ENCODE measurements around the gene FOLH1. TPM values are rescaled to one million over a fixed set of nuclear protein-coding genes. Genes with fewer than 3 reads are reported as not detected.
"Not testable (repeated sequence)": the region's sequence is repeated elsewhere in the genome, so short reads cannot be mapped to it uniquely, and the experiment has no call there.

Gene FOLH1
- total RNA-seq, 1 experiment from 2014 or later = not detected

GRCh38 chr11:49190287-49190686, 18.1 kb downstream of the FOLH1 start:
- intact Hi-C loops (cut with micrococcal nuclease); H3K9me3 ChIP-seq (ENCODE audit: control insufficient read depth in 1 of 2, insufficient read depth in 1 of 2, low read depth in 1 of 2, low read length in 2 of 2); H3K79me2 ChIP-seq (ENCODE audit: insufficient read depth, low read length); H4K20me1 ChIP-seq (ENCODE audit: insufficient read depth); BruUV-seq (replicated peaks); H3K9ac ChIP-seq (ENCODE audit: low read length); H3K4me1 ChIP-seq (ENCODE audit: control insufficient read depth in 1 of 2, insufficient read depth in 2 of 2, low read length in 2 of 2); H3K27me3 ChIP-seq (ENCODE audit: insufficient read depth, low read length); H3K36me3 ChIP-seq (ENCODE audit: control insufficient read depth in 1 of 2, insufficient read depth in 2 of 2, low read length in 2 of 2); ATAC-seq; DNase-seq (ENCODE audit: low read depth, low spot score); H2AFZ ChIP-seq (ENCODE audit: low read depth, low read length, poor library complexity, severe bottlenecking); CTCF ChIA-PET; H3K4me3 ChIP-seq (replicated peaks in 1 of 2; ENCODE audit: low read depth in 1 of 2, low read length in 2 of 2); RAD21 ChIA-PET (ENCODE audit: low non-redundant PET in 1 of 2, low total read pairs in 2 of 2, uncharacterized antibody in 2 of 2, unreplicated experiment in 2 of 2); H3K4me2 ChIP-seq (ENCODE audit: low read length); POLR2A ChIA-PET; H3K9me2 ChIP-seq (ENCODE audit: insufficient read depth); H3K27ac ChIP-seq (ENCODE audit: low read depth, low read length): not testable (repeated sequence)

GRCh38 chr11:49186225-49186624, 22.2 kb downstream of the FOLH1 start:
- H2AFZ ChIP-seq (ENCODE audit: low read depth, low read length, poor library complexity, severe bottlenecking); H3K4me3 ChIP-seq (replicated peaks in 1 of 2; ENCODE audit: low read depth in 1 of 2, low read length in 2 of 2); CTCF ChIA-PET; H4K20me1 ChIP-seq (ENCODE audit: insufficient read depth); H3K36me3 ChIP-seq (ENCODE audit: control insufficient read depth in 1 of 2, insufficient read depth in 2 of 2, low read length in 2 of 2); H3K9me3 ChIP-seq (ENCODE audit: control insufficient read depth in 1 of 2, insufficient read depth in 1 of 2, low read depth in 1 of 2, low read length in 2 of 2); POLR2A ChIA-PET; H3K27me3 ChIP-seq (ENCODE audit: insufficient read depth, low read length); H3K4me1 ChIP-seq (ENCODE audit: control insufficient read depth in 1 of 2, insufficient read depth in 2 of 2, low read length in 2 of 2); intact Hi-C loops (cut with micrococcal nuclease); ATAC-seq; H3K9ac ChIP-seq (ENCODE audit: low read length); H3K27ac ChIP-seq (ENCODE audit: low read depth, low read length); H3K9me2 ChIP-seq (ENCODE audit: insufficient read depth); BruUV-seq (replicated peaks); DNase-seq (ENCODE audit: low read depth, low spot score); H3K4me2 ChIP-seq (ENCODE audit: low read length); RAD21 ChIA-PET (ENCODE audit: low non-redundant PET in 1 of 2, low total read pairs in 2 of 2, uncharacterized antibody in 2 of 2, unreplicated experiment in 2 of 2); H3K79me2 ChIP-seq (ENCODE audit: insufficient read depth, low read length): not testable (repeated sequence)

GRCh38 chr11:49185597-49185996, 22.8 kb downstream of the FOLH1 start:
- H3K9me3 ChIP-seq (ENCODE audit: control insufficient read depth in 1 of 2, insufficient read depth in 1 of 2, low read depth in 1 of 2, low read length in 2 of 2); H3K4me1 ChIP-seq (ENCODE audit: control insufficient read depth in 1 of 2, insufficient read depth in 2 of 2, low read length in 2 of 2); H3K9ac ChIP-seq (ENCODE audit: low read length); DNase-seq (ENCODE audit: low read depth, low spot score); BruUV-seq (replicated peaks); intact Hi-C loops (cut with micrococcal nuclease); H2AFZ ChIP-seq (ENCODE audit: low read depth, low read length, poor library complexity, severe bottlenecking); H3K4me3 ChIP-seq (replicated peaks in 1 of 2; ENCODE audit: low read depth in 1 of 2, low read length in 2 of 2); ATAC-seq; H3K79me2 ChIP-seq (ENCODE audit: insufficient read depth, low read length); H4K20me1 ChIP-seq (ENCODE audit: insufficient read depth); H3K4me2 ChIP-seq (ENCODE audit: low read length); CTCF ChIA-PET; H3K9me2 ChIP-seq (ENCODE audit: insufficient read depth); POLR2A ChIA-PET; H3K27me3 ChIP-seq (ENCODE audit: insufficient read depth, low read length); H3K36me3 ChIP-seq (ENCODE audit: control insufficient read depth in 1 of 2, insufficient read depth in 2 of 2, low read length in 2 of 2); H3K27ac ChIP-seq (ENCODE audit: low read depth, low read length); RAD21 ChIA-PET (ENCODE audit: low non-redundant PET in 1 of 2, low total read pairs in 2 of 2, uncharacterized antibody in 2 of 2, unreplicated experiment in 2 of 2): not testable (repeated sequence)

GRCh38 chr11:49184756-49185155, 23.6 kb downstream of the FOLH1 start:
- CTCF ChIA-PET; ATAC-seq; H3K9me2 ChIP-seq (ENCODE audit: insufficient read depth); H3K27me3 ChIP-seq (ENCODE audit: insufficient read depth, low read length); H3K36me3 ChIP-seq (ENCODE audit: control insufficient read depth in 1 of 2, insufficient read depth in 2 of 2, low read length in 2 of 2); RAD21 ChIA-PET (ENCODE audit: low non-redundant PET in 1 of 2, low total read pairs in 2 of 2, uncharacterized antibody in 2 of 2, unreplicated experiment in 2 of 2); H3K4me3 ChIP-seq (replicated peaks in 1 of 2; ENCODE audit: low read depth in 1 of 2, low read length in 2 of 2); BruUV-seq (replicated peaks); H3K27ac ChIP-seq (ENCODE audit: low read depth, low read length); H3K9me3 ChIP-seq (ENCODE audit: control insufficient read depth in 1 of 2, insufficient read depth in 1 of 2, low read depth in 1 of 2, low read length in 2 of 2); H4K20me1 ChIP-seq (ENCODE audit: insufficient read depth); H3K9ac ChIP-seq (ENCODE audit: low read length); H3K4me2 ChIP-seq (ENCODE audit: low read length); H3K79me2 ChIP-seq (ENCODE audit: insufficient read depth, low read length); POLR2A ChIA-PET; H3K4me1 ChIP-seq (ENCODE audit: control insufficient read depth in 1 of 2, insufficient read depth in 2 of 2, low read length in 2 of 2); DNase-seq (ENCODE audit: low read depth, low spot score); intact Hi-C loops (cut with micrococcal nuclease); H2AFZ ChIP-seq (ENCODE audit: low read depth, low read length, poor library complexity, severe bottlenecking): not testable (repeated sequence)

GRCh38 chr11:49177936-49178335, 30.5 kb downstream of the FOLH1 start:
- POLR2A ChIA-PET; RAD21 ChIA-PET (ENCODE audit: low non-redundant PET in 1 of 2, low total read pairs in 2 of 2, uncharacterized antibody in 2 of 2, unreplicated experiment in 2 of 2); DNase-seq (ENCODE audit: low read depth, low spot score); ATAC-seq; H3K4me1 ChIP-seq (ENCODE audit: control insufficient read depth in 1 of 2, insufficient read depth in 2 of 2, low read length in 2 of 2); H3K27me3 ChIP-seq (ENCODE audit: insufficient read depth, low read length); BruUV-seq (replicated peaks); H3K36me3 ChIP-seq (ENCODE audit: control insufficient read depth in 1 of 2, insufficient read depth in 2 of 2, low read length in 2 of 2); CTCF ChIA-PET; H4K20me1 ChIP-seq (ENCODE audit: insufficient read depth); H3K4me3 ChIP-seq (replicated peaks in 1 of 2; ENCODE audit: low read depth in 1 of 2, low read length in 2 of 2); H2AFZ ChIP-seq (ENCODE audit: low read depth, low read length, poor library complexity, severe bottlenecking); H3K27ac ChIP-seq (ENCODE audit: low read depth, low read length); H3K9me3 ChIP-seq (ENCODE audit: control insufficient read depth in 1 of 2, insufficient read depth in 1 of 2, low read depth in 1 of 2, low read length in 2 of 2); H3K9me2 ChIP-seq (ENCODE audit: insufficient read depth); intact Hi-C loops (cut with micrococcal nuclease); H3K79me2 ChIP-seq (ENCODE audit: insufficient read depth, low read length); H3K9ac ChIP-seq (ENCODE audit: low read length); H3K4me2 ChIP-seq (ENCODE audit: low read length): not testable (repeated sequence)

Measured in HCT116 (cell line).